HK-2 (cell line): Measurements from ENCODE around the gene MRTFB.
"Not testable (repeated sequence)": the region's sequence is repeated elsewhere in the genome, so short reads cannot be mapped to it uniquely, and the experiment has no call there.

Experiments
- DNase-seq: peaks from one replicate; pipeline ENCODE4 v3.0.0-alpha.2; 2018; ENCODE audit not compliant: unreplicated experiment

Gene MRTFB, protein sequence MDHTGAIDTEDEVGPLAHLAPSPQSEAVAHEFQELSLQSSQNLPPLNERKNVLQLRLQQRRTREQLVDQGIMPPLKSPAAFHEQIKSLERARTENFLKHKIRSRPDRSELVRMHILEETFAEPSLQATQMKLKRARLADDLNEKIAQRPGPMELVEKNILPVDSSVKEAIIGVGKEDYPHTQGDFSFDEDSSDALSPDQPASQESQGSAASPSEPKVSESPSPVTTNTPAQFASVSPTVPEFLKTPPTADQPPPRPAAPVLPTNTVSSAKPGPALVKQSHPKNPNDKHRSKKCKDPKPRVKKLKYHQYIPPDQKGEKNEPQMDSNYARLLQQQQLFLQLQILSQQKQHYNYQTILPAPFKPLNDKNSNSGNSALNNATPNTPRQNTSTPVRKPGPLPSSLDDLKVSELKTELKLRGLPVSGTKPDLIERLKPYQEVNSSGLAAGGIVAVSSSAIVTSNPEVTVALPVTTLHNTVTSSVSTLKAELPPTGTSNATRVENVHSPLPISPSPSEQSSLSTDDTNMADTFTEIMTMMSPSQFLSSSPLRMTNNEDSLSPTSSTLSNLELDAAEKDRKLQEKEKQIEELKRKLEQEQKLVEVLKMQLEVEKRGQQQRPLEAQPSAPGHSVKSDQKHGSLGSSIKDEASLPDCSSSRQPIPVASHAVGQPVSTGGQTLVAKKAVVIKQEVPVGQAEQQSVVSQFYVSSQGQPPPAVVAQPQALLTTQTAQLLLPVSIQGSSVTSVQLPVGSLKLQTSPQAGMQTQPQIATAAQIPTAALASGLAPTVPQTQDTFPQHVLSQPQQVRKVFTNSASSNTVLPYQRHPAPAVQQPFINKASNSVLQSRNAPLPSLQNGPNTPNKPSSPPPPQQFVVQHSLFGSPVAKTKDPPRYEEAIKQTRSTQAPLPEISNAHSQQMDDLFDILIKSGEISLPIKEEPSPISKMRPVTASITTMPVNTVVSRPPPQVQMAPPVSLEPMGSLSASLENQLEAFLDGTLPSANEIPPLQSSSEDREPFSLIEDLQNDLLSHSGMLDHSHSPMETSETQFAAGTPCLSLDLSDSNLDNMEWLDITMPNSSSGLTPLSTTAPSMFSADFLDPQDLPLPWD

DNA sequence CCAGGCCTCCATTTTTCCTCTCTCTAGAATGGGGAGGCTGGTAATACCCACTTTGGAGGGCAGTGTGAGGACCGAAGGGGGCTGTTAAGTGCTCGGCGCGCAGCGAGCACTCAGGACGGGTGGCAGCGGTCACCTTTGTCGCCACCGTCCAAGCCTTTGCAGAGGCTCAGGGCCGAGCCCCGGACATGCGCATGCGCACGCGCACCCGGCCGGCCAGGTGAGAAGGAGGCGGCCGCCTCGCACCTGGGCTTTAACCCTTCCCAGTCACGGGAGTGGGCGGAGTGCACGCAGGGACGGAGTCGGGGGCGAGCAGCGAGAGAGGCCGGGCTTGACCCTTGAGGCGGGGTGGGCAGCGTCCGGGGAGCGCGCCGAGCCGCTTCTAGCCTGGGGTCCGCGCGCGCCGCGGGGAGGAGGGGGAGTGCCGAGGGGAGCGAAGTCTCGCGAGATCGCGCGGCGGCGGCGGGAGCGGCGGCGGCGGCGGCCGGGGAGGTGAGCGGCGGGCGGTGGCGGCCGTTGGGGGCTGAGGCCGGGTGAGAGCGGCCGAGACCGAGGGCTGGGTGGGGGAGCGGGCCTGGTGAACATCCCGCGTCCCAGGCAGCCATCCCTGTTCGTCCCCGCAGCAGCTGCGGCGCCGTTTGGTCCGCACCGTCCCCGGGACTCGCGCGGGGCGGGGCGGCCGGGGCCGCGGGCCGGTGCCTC is at the start of gene MRTFB:
MRTFB (plus strand) TSS at position 443 of the 699 bp plus-strand sequence. CDS start 69,288 bp downstream, outside the sequence.
- DNase-seq: peak; percentile 75

DNA sequence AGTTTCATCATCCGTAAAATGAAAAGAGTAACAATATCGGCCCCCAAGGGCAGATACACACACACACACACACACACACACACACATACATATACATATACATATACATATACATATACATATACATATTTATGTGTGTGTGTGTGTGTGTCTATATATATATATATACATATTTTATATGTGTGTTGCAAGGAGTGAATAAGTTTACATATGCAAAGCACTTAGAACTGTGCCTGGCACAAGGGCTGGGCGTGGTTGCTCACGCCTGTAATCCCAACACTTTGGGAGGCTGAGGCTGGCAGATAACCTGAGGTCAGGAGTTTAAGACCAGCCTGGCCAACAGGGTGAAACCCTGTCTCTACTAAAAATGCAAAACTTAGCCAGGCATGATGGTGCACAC is 47.6 kb upstream of the MRTFB start:
- not testable (repeated sequence) for DNase-seq

DNA sequence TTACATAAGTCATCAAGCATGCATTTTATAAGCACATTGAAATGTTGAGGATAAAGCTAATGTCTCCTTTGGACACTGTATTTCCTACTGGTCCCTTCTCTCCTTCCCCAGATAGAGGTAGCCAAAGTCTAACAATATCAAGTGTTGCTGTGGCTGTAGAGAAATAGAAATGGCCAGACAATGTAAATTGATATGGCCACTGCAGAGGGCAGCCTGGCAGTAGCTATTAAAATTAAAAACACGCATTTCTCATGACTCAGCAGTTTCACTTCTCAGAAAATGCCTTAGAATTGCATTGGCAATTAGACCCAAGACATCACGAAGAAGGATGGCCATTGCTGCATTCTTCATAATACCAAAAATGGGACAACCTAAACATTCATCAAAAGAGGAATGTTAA is 46.8 kb upstream of the MRTFB start:
- DNase-seq: no peak

DNA sequence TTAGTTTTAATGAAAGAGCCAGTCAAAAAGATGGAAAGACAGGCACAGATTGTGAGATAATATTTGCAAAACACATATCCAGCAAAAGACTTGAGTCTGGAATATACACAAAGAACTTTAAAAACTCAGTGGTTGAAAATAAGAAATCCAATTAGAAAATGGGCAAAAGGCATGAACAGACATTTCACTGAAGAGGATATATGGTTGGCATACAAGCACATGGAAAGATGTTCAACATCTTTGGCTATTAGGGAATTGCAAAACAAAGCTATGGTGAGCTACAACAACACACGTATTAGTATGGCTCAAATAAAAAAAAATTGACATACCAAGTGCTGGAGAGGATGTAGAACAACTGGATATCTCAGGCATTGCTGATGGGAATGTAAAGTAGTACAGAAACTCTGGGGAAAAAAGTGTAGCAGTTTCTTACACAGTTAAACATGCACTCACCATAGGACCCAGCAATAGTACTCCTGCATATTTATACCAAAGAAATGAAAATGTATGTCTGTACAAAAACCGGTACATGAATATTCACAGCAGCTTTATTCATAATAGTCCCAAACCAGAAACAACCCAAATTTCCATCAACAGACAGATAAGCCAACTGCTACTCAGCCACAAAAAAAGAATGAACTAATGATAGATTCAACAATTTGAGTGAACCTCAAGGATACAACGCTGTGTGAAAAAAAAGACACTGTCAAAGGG is 44.4 kb upstream of the MRTFB start:
- no peak for DNase-seq

DNA sequence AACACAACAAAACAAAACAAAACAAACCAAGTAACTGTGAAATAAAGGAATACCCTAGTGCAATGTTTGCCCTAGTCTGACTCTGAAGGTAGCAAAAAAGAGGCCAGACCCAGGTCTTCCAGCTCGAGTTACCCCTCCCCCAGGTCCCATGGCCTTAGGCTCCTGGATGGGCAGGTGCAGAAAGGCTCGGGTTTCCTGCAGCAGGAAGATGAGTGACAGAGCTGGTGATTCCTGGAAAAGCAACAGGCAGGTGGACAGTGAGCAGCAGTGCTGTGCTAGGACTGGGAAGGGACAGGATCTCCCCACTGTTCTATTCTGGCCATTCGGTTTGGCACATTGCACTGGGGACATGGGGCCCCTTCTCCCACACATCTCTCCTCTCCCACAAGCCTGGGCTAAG is 42.9 kb upstream of the MRTFB start:
- DNase-seq: no peak

DNA sequence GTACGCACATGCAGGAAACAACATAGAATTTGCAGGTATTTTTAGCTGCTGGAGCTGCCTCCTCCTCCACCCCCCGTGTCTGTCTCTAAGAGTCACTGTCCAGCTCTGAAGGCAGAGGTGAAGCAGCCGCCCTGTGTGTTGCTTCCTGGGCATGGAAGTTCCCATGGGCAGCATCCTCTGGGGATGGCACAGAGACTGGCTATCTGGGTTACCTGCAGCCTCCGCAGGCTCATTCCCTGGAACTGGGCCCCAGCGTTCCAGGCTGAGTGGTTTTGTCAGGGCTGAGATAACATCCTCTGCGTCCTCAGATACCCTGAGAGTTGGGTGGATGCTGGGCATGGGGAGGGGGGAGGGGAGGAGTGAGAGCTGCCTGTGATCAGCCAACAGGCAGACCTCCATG is 41.5 kb upstream of the MRTFB start:
- DNase-seq: no peak

DNA sequence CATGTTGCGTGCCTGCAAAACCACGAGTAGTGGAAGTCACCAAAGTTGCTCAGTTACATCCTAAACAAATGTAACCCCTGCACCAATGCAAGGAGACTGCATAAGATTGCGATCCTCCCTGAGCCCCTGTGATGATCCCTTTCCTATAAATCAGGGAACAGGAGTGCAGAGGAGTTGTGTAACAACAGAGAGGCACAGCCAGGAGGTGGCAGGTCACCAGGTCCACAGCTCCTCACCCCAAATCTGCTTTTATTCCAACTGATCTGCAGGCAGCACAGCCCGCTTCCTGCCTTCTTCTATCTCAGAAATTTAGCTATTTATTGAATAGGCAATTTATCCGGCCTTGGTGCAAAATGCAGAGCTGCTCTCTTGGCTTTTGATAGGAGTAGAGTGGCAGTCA is 36.0 kb upstream of the MRTFB start:
- no peak for DNase-seq

DNA sequence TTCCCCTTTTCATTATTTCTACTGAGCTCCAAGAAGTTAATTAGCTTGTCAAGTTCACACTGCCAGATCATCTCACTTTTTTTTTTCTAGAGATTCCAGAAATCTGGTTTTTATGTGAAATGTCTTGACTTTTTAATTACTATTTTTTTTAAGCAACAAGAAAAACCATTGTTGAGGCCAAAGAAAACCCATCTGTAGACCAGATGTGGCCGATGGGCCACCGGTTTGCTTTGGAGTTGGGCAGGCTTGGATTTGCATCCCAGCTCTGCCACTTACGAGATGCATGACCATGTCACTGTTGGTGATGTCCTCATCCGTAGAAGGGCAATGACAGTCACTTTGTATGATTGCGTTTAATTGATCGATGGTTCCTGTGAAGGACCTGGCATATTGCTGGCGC is 34.2 kb upstream of the MRTFB start:
- DNase-seq: no peak

DNA sequence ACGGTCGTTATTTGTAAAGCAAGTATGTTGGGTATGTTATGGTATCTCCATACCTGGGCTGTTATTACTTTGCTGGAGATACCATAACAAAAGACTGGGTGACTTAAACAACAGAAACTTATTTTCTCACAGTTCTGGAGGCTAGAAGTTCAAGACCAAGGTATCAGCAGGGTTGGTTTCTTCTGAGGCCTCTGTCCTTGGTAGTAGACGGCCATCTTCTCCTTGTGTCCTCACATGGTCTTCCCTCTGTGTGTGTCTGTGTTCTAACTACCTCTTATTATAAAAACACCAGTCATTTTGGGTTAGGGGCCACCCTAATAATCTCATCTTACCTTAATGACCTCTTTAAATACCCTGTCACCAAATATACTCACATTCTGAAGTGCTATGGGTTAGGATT is 33.2 kb upstream of the MRTFB start:
- no peak for DNase-seq

DNA sequence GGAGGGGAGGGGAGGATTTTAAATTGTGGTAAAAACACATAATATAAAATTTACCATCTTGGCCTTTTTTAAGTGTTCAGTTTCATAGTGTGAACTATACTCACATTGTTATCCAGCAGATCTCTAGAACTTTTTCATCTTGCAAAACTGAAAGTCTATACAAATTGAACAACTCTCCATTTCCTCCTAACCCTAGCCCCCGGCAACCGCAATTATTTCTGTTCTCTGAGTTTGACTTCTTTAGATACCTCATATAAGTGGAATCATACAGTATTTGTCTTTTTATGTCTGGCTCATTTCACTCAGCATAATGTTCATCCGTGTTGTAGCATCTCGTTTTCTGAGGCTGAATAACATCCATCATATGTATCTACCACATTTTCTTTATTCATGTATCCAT is 30.0 kb upstream of the MRTFB start:
- DNase-seq: no peak

DNA sequence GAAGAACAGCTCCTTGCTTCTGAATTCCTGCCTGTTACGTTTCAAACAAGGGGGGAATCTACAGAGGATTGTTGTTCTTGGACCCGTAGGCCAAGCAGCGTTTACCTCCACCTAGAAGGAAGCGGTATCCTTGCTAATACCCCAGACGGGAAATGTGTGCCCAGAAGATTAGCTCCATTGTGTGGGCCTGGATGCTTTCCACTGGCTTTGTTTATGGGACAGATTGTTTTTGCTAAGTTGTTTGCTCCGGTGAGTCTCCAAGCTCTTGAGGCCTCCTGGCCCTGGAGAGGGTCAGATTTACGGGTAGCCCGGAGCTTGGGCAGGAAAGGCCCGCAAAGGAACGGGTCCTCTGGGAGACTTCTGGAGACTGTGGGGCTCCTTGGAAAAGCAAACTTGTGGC is 28.4 kb upstream of the MRTFB start:
- DNase-seq: no peak

DNA sequence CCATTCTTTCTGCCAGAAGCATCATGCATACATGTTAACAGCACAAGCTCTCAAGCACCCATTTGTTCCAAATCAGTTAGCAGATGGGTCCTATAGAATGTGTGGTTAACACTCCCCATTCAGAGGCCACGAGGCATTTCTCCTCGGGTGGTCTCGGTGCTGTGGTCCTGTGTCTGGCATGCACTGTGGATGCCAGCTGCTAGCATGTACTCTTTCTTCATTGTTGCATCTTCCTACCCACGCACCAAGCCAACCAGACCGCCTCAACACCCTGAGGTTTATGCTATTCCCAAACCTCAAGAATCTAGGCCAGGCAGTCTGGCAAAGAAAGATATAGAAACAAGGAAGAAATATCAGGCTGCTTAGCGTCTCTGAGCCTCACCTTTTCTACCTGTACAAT is 27.8 kb upstream of the MRTFB start:
- no peak for DNase-seq

DNA sequence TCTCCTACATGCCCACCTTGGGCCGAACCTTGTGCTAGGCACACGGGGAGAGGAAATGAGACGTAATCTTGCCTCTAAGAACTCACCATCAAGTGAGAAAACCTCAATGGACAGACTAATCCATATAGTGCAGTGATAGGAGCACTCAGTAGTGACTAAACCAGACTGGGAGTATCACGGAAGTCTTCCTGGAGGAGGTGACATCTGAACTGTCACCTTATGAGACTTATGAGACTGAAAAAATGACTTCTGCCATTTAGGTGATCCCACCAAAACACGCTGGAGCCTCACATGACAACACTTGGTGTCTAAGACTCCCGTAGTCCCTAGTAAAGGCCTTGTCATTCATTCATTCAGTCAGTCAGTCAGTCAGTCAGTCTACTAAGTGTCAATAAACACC is 27.3 kb upstream of the MRTFB start:
- DNase-seq: no peak

DNA sequence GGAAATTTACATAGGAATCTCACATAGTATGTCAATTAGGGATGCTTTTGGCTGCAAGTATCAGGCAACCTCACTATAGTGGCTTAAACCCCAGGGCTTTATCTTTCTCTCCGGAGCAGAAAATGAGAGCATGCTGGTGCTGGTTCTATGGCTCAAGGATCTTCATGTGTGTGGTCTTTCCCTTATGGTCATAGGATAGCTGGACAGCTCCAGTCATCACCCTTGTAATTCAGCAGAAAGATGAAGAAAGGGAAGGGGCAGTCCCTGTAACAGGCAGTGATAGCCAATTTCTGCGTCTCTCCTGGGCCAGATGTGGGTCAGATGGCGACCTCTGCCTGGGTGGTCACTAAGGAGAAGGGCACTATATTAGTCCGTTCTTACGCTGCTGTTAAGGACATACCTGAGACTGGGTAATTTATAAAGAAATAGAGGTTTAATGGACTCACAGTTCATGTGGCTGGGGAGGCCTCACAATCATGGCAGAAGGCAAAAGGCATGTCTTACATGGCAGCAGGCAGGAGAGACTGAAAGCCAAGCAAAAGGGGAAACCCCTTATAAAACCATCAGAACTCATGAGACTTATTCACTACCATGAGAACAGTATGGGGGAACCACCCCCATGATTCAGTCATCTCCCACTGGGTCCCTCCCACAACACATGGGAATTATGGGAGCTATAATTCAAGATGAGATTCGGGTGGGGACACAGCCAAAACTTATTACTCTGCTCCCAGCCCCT is 23.8 kb upstream of the MRTFB start:
- DNase-seq: not testable (repeated sequence)

DNA sequence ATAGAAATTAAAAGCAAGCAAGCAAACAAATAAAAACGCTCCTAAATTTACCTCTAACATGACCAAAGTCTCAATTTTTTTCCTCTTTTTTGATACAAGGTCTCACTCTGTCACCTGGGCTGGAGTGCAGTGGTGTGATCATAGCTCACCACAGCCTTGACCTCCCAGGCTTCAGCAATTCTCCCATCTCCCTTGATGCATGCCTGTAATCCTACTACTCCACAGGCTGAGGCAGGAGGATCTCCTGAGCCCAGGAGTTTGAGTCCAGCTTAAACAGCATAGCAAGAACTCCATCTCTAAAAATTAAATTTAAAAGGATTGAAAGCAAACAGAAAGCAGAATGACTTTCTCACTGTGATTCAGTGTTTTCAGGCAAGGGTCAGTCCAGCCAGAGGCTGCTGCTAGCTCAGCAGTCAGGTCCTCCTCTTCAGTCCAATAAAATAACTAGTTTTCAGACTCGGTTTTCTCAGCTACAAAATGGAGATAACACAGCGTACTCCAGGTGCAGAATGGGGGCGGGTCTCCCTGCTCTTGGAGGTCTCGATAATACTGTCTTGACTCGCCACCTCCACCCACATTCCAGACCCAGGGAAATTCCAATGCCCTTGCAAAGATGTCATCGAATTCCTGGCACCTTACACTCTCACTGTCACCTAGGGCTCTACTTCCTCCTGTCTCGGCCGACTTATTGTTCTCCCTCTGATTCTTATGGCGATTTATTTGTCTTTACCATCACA is 20.7 kb upstream of the MRTFB start:
- DNase-seq: peak; percentile 51

DNA sequence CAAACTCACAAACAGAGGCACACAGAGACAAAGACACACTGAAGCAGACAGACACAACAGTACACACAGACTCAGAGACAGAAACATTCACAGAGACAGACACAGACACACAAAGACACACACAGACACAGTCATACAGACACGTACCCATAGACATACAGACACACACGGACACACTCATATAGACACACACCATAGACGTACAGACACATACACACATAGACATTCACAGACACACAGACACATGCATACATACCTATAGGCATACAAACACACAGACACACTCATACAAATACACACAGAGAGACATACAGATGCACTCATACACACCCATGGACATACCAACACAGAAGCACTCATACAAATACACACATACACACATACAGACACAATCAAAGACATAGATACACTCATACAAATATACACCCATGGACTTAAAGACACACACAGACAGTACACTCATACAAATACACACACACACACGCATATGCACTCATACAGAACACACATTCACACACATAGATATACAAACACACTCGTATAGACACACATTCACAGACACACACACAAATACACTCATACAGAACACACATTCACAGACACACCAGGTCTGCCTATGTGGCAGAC is 19.9 kb upstream of the MRTFB start:
- no peak for DNase-seq

DNA sequence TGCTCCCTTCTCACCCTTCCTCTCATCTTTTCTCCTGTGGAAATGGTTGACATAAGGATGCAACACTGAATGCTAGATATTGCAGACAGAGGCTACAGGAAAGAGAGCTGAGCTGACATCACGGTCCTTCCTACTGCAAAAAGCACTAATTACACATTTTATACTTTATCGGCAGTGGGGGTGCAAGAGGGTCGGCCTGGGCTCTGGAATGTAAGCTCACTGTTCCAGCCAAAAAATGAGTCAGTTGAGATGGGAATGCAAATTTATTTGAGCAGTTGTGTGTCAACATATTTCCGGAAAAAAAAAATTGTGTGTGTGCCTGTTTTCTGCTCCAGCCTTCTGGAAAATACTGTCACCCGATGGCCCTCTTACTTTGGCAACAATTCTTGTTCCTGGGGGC is 14.1 kb upstream of the MRTFB start:
- DNase-seq: no peak

DNA sequence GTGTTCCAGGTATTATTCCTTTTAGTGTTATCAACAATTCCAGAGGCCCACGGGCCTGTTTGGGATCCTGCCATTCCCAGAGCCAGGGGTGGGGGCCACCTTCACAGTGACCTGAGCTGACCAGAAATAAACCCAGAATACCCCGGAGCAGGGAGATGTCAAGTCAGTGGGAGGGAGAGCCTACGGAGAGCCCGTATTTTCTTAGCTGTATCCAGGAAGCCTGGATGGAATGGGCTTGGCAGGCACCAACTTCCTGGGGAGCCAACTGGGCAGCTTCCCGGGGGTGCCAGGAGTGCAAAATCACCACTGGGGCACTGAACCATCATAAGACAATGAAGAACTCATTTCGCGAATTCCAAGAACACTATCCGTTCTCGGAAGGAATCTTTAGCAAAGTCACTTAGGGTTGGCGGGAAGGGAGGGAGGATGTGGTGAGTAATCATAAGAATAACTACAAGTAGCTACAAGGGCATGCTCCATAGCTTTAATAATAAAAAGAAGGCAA is 13.2 kb upstream of the MRTFB start:
- DNase-seq: no peak

DNA sequence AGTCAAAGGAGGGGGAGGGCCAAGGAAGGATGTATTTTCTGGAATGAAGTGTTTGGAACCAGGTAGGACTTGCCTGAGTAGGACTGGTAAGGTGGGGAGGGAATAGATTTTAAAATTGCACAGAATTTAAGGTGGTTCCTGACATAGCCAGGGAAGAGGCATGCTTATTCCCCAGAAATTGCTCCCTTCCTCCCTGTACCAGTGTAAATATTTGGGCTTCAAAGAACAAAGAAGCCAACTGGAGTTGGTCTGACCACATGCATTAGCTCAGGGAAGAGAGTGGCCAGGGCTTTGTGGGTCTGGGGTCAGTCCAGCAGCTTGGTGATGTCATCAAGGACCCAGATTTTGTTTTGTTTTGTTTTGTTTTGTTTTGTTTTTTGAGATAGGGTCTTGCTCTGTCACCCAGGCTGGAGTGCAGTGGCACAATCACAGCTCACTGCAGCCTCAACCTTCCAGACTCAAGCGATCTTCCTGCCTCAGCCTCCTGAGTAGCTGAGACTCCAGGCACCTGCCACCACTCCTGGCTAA is 9.3 kb upstream of the MRTFB start:
- DNase-seq: no peak
